Spleen (tissue), 11 donors: ENCODE data around the gene SEMA4A. TPM values are rescaled to one million over a fixed set of nuclear protein-coding genes. Genes with fewer than 3 reads are reported as not detected.

Experiments used
- DNase-seq: peaks from one replicate; pipeline ENCODE4 v3.0.0-alpha.2; 2020
- H3K27ac ChIP-seq, 8 donors: fragments of 200-600 bp; sonication (generic) in 7 of 8; 1 replicate in 4 of 8; 2 replicates in 4 of 8; pipeline versions ENCODE4 v1.5.0 to v1.8.0; 2016 to 2021; ENCODE audit warnings: inconsistent platforms in 4 of 8, mild to moderate bottlenecking in 4 of 8, moderate library complexity in 1 of 8
- H3K27me3 ChIP-seq, 7 donors: fragments of 200-600 bp; sonication (generic) in 6 of 7; replicated peaks in 1 of 7; 1 replicate in 4 of 7; 2 replicates in 3 of 7; pipeline versions ENCODE4 v1.5.0 to v1.8.0; 2016 to 2021; ENCODE audit warnings: inconsistent platforms in 3 of 7, mild to moderate bottlenecking in 1 of 7
- H3K36me3 ChIP-seq, 6 donors: fragments of 200-600 bp; sonication (generic) in 5 of 6; 1 replicate in 4 of 6; 2 replicates in 2 of 6; pipeline versions ENCODE4 v1.5.0 to v1.8.0; 2016 to 2021; ENCODE audit warnings: inconsistent platforms in 2 of 6
- H3K4me1 ChIP-seq, 6 donors: fragments of 200-600 bp; sonication (generic) in 5 of 6; 1 replicate in 3 of 6; 2 replicates in 3 of 6; pipeline versions ENCODE4 v1.5.0 to v1.8.0; 2016 to 2021; ENCODE audit warnings: inconsistent platforms in 3 of 6
- H3K4me3 ChIP-seq, 8 donors: fragments of 200-600 bp; sonication (generic) in 7 of 8; 1 replicate in 4 of 8; 2 replicates in 4 of 8; pipeline versions ENCODE4 v1.5.0 to v1.8.0; 2016 to 2021; ENCODE audit warnings: inconsistent platforms in 4 of 8, mild to moderate bottlenecking in 4 of 8, moderate library complexity in 2 of 8
- H3K9me3 ChIP-seq, 8 donors: fragments of 200-600 bp; sonication (generic) in 7 of 8; 1 replicate in 4 of 8; 2 replicates in 4 of 8; pipeline versions ENCODE4 v1.5.0 to v1.8.0; 2016 to 2021; ENCODE audit warnings: inconsistent platforms in 4 of 8
- CTCF ChIP-seq, 11 experiments: fragments of 200-600 bp in 7 of 11; fragments of 450-650 bp in 4 of 11; sonication (generic) in 4 of 11; IDR thresholded peaks in 8 of 11; conservative IDR thresholded peaks in 3 of 11; 1 replicate in 7 of 11; 2 replicates in 4 of 11; pipeline versions ENCODE4 v1.4.0 to v1.8.0; 2016 to 2021; ENCODE audit warnings: antibody characterized with exemption in 11 of 11, inconsistent platforms in 4 of 11, mild to moderate bottlenecking in 1 of 11
- POLR2A ChIP-seq, 3 donors: fragments of 450-650 bp; IDR thresholded peaks; one replicate each; pipeline ENCODE4 v1.5.1; 2017; ENCODE audit warnings: antibody characterized with exemption in 3 of 3, mild to moderate bottlenecking in 1 of 3
- POLR2AphosphoS5 ChIP-seq, 3 donors: sonication (generic); formaldehyde crosslinking; IDR thresholded peaks; one replicate each; pipeline ENCODE4 v1.5.1; 2017; ENCODE audit warnings: antibody characterized with exemption in 3 of 3
- WGBS, 5 donors: extraction: QIAGEN DNeasy Blood & Tissue Kit in 3 of 5; methylation state at CpG; one replicate each; pipeline versions ENCODE4 v1.1.5 to v1.1.7; 2013 to 2018; 5-methylcytosine and 5-hydroxymethylcytosine counted together
- intact Hi-C: fragments of 100-400 bp; cut with DNase I; formaldehyde crosslinking; loops from one replicate; pipeline ENCODE4 v1.15.0; 2023; ENCODE audit warnings: low total_unique reads
- polyA plus RNA-seq, 3 donors: library from polyadenylated mRNA; stranded (reverse); fragments of 200-250 nt; gene quantifications; one replicate each; pipeline ENCODE4 v1.2.1, GENCODE V29; 2013
- total RNA-seq, 7 donors: library from RNA; depleted of rRNA in 3 of 7; stranded (reverse); fragments of >200 nt in 3 of 7; fragmentation: NEBNext Ultra II Directional in 4 of 7; extraction: Animal tissue kit (Norgen Biotek cat#: 25700) in 4 of 7; gene quantifications; one replicate each; pipeline versions ENCODE4 v1.1.0 to v1.2.1, GENCODE V29; 2016 to 2021
- donor health status: healthy with polysubstance abuse.
- donor health status: DM: no; HTN: no; CAD: no; lungs with moderate emphysema.
- donor health status: DM: no; HTN: no; CAD: no.
- donor health status: Bipolar disorder and iron deficiency.
- donor health status: healthy.
- donor health status: DM: no; HTN: no; CAD: no.
- donor health status: DM: yes; HTN: yes; CAD: no.

Gene SEMA4A
- total and polyA plus RNA-seq, 10 donors: 7.1 to 65.9 (median 33.2) TPM

- peaks cover 0 to 4% (median 0%) of the 10 kb centered on the region in 6 donors for H3K4me1 ChIP-seq
- intact Hi-C loops: no loop called here
- 83 to 94% (median 90%) methylated on average over 10 to 12 of the region's 12 CpGs for WGBS, 5 donors
- no peak overlapping the region for H3K4me3 ChIP-seq
- peaks cover 0 to 8% (median 0%) of the 10 kb centered on the region in 7 donors for H3K27me3 ChIP-seq
- no peak overlapping the region for H3K27ac ChIP-seq
- peaks cover 0 to 90% (median 59%) of the 10 kb centered on the region in 6 donors for H3K36me3 ChIP-seq
- TF ChIP-seq CTCF (IDR thresholded peaks at IDR 0.05 in 8 of 11, conservative IDR thresholded peaks at IDR 0.05 in 3 of 11) (no peak), POLR2AphosphoS5 (IDR thresholded peaks at IDR 0.05) (no peak), POLR2A (IDR thresholded peaks at IDR 0.05) (no peak)
- DNase-seq: no peak
- H3K9me3 ChIP-seq: no peaks in the 10 kb centered on the region
Measured at GRCh38 chr1:156136970-156137483, 16.4 kb upstream of the SEMA4A start.

DNA sequence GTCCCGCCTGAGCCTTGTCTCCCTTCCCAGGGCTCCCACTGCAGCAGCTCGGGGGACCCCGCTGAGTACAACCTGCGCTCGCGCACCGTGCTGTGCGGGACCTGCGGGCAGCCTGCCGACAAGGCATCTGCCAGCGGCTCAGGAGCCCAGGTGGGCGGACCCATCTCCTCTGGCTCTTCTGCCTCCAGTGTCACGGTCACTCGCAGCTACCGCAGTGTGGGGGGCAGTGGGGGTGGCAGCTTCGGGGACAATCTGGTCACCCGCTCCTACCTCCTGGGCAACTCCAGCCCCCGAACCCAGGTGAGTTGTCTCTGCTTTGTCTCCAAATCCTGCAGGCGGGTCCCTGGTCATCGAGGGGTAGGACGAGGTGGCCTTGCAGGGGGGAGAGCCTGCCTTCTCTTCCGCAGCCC is 14.9 kb upstream of the SEMA4A start:
- Histone ChIP-seq H3K4me3 (no peak overlapping the region), H3K9me3 (no peaks in the 10 kb centered on the region), H3K27me3 (peaks cover 0 to 4% (median 0%) of the 10 kb centered on the region in 7 donors), H3K36me3 (peaks cover 0 to 76% (median 51%) of the 10 kb centered on the region in 6 donors), H3K27ac (no peak overlapping the region), H3K4me1 (peaks cover 0 to 4% (median 0%) of the 10 kb centered on the region in 6 donors)
- TF ChIP-seq CTCF (IDR thresholded peaks at IDR 0.05 in 8 of 11, conservative IDR thresholded peaks at IDR 0.05 in 3 of 11): no peak
- TF ChIP-seq POLR2AphosphoS5 (IDR thresholded peaks at IDR 0.05): peak in 1 of 3 donors; percentile 50
- no peak for DNase-seq
- WGBS, 5 donors: 82 to 96% (median 93%) methylated on average over 4 to 22 of the region's 22 CpGs
- intact Hi-C loops: no loop called here

- peaks cover under 1 to 10% (median 5%) of the 10 kb centered on the region in 6 donors for H3K4me1 ChIP-seq
- no peaks in the 10 kb centered on the region for H3K9me3 ChIP-seq
- TF ChIP-seq POLR2AphosphoS5 (IDR thresholded peaks at IDR 0.05) (peak; percentile 46 to 76 (median 54)), POLR2A (IDR thresholded peaks at IDR 0.05) (no peak), CTCF (IDR thresholded peaks at IDR 0.05 in 8 of 11, conservative IDR thresholded peaks at IDR 0.05 in 3 of 11) (peak in 9 of 11 experiments; percentile 9 to 62 (median 58))
- WGBS, 5 donors: 60 to 77% (median 67%) methylated on average over 14 to 20 of the region's 20 CpGs
- intact Hi-C loops: no loop called here
- no peak for DNase-seq
- no peaks in the 10 kb centered on the region for H3K27me3 ChIP-seq
- H3K36me3 ChIP-seq: peaks cover 0 to 50% (median 29%) of the 10 kb centered on the region in 6 donors
- H3K4me3 ChIP-seq: no peak overlapping the region
- H3K27ac ChIP-seq: no peak overlapping the region
Measured at GRCh38 chr1:156140879-156141707, 12.3 kb upstream of the SEMA4A start.
